ENCODE measurements around the gene FCSK. TPM values are rescaled to one million over a fixed set of nuclear protein-coding genes. Genes with fewer than 3 reads are reported as not detected.
A peak's percentile ranks its signal among the peaks of the same experiment; 100 is the strongest.

FCSK gene
- polyA plus RNA-seq, 1 donor from 2014 or later, result 10.7 TPM

GRCh38 chr16:70529051-70529777, 74.8 kb downstream of the FCSK start:
- Histone ChIP-seq H3K9ac (ENCODE audit: low read length) (no peak overlapping the region), H4K20me1 (ENCODE audit: insufficient read depth) (no peaks in the 10 kb centered on the region), H3K9me2 (ENCODE audit: insufficient read depth, low read length) (no peaks in the 10 kb centered on the region), H3K27ac (ENCODE audit: low read length) (no peak overlapping the region), H3K79me2 (replicated peaks; ENCODE audit: insufficient read depth, low read length) (peaks cover 58% of the 10 kb centered on the region), H3K27me3 (ENCODE audit: insufficient read depth, low read depth, low read length) (no peaks in the 10 kb centered on the region), H3K4me3 (ENCODE audit: low read length) (no peak overlapping the region), H3K9me3 (ENCODE audit: low read length) (no peaks in the 10 kb centered on the region), H3F3A (ENCODE audit: insufficient read depth, low read length, poor library complexity, severe bottlenecking) (no peaks in the 10 kb centered on the region), H3K4me2 (ENCODE audit: low read length) (no peak overlapping the region), H2AFZ (ENCODE audit: low read depth, low read length) (no peak overlapping the region), H3K36me3 (ENCODE audit: insufficient read depth, low read length) (peaks cover 12% of the 10 kb centered on the region)
- TF ChIP-seq SMC3 (conservative IDR thresholded peaks at IDR 0.05; ENCODE audit: poor library complexity) (peak; percentile 49), POLR2AphosphoS5 (IDR thresholded peaks at IDR 0.05) (no peak), CTCF (IDR thresholded peaks at IDR 0.05; ENCODE audit: poor library complexity, severe bottlenecking) (peak; percentile 66), RAD21 (conservative IDR thresholded peaks at IDR 0.05) (peak; percentile 42)

Small RNAs within 50 kb of the gene (small RNA-seq; reads per million reads assigned to genes)
- 0.13 to 13.0 (median 1.0) reads per million in 3 experiments for gene RNU6-23P
- gene RPS27P26, result 0 reads per million in 3 experiments
- gene SNORD111B, result 658 to 1,158 (median 767) reads per million in 3 experiments

Other genes starting within 250 kb of the FCSK start
- 45.3 and 56.6 TPM in 2 replicates for gene EXOSC6, start 202.7 kb upstream of the FCSK start, polyA plus RNA-seq
- 33.7 and 56.4 TPM in 2 replicates for gene AARS1, start 165.1 kb upstream of the FCSK start, polyA plus RNA-seq
- 36.6 and 47.8 TPM in 2 replicates for gene DDX19B, start 155.4 kb upstream of the FCSK start, polyA plus RNA-seq
- 39.5 and 53.0 TPM in 2 replicates for gene DDX19A, start 107.7 kb upstream of the FCSK start, polyA plus RNA-seq
- 19.4 and 21.7 TPM in 2 replicates for gene ST3GAL2, start 15.5 kb upstream of the FCSK start, polyA plus RNA-seq
- gene COG4, start 69.0 kb downstream of the FCSK start, polyA plus RNA-seq, result 131 and 185 TPM in 2 replicates
- gene SF3B3, start 69.2 kb downstream of the FCSK start, polyA plus RNA-seq, result 88.2 and 90.0 TPM in 2 replicates
- gene IL34, start 192.0 kb downstream of the FCSK start, polyA plus RNA-seq, result 3.0 TPM in 1 of 2 replicates, not detected in the other
- 20.4 and 22.4 TPM in 2 replicates for gene MTSS2, start 231.5 kb downstream of the FCSK start, polyA plus RNA-seq